ENCODE data around the gene RPP38.

Gene RPP38

DNA sequence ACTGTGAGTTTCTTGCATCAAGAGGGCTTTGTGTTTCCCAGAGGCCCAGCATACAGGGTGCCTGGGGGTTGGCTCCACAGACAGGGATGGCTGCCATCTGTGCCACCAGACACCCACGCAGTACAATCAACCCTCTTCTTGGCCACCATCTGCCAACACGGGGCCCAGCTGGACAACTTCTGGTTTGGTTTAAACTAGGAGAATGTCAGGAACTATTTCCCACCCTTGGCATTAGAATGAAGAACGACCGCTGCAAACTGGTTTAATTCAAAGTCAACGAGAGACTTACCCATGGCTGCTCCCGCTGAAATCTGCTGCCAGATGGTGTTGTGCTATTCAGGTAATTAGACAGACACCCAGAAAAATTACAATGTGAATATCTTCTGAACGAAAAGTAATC lies 43.5 kb downstream of the RPP38 start:
- H3K27me3 ChIP-seq (ENCODE audit: insufficient read depth, insufficient read length) = no peaks in the 10 kb centered on the region
- H3K9ac ChIP-seq (ENCODE audit: insufficient read length, low read depth) = no peak overlapping the region
- H3K9me3 ChIP-seq (ENCODE audit: insufficient read depth, low read length) = no peaks in the 10 kb centered on the region
- no peak for TF ChIP-seq YY1 (IDR thresholded peaks at IDR 0.05; ENCODE audit: insufficient read depth, insufficient read length)
- TF ChIP-seq ZNF274 (IDR thresholded peaks at IDR 0.05; ENCODE audit: low read depth, low read length) = no peak
- TF ChIP-seq SUZ12 (IDR thresholded peaks at IDR 0.05; ENCODE audit: extremely low read depth, insufficient read depth, insufficient read length) = no peak
- no peak for DNase-seq (ENCODE audit: low read depth, low spot score)
- H3K36me3 ChIP-seq (ENCODE audit: insufficient read depth, insufficient read length, low read length) = peaks cover 17% of the 10 kb centered on the region
- H3K4me1 ChIP-seq (ENCODE audit: insufficient read depth, insufficient read length) = no peaks in the 10 kb centered on the region
- H3K4me3 ChIP-seq (ENCODE audit: insufficient read length, low read depth) = no peak overlapping the region

DNA sequence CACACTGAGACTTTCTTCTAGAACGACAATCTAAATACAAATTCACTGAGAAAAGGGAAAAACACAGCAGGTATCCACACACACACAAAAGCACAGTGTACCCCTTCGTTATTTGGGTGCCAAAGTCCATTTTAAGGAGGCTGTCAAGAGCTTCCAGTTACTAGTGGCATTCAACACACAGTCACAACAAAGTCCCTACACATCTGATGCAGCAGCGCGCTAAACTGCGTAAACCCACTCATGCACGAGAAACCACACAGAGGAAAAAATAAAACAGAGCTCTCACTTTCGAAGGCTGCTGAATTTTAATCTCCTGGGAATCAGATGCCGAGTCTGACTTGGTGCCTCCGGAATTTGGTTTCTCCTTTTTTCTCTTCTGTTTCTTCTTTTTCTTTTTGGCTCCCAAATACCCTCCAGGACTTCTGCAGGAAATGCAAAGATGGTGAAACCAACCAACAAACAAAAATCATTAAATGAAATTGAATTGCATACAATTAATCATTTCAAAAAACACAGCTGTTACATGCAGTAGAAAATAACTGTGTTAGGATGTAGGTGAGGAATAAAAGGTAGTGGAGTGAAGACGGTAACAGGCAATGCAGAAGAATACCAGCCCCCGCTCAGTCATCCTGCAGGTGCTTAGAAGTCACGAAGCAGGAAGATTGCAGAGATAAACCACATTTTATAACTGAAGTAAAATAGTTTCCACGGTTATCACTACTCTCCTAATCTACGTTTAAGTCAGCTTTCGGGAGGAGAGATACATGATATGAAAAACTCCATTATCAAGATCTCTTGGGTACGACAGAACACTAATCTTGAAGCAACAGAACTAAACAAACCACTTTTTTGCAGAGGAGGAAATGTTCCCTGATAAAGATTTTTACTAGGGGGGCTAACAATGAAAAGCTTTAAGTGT lies 44.2 kb downstream of the RPP38 start:
- no peak for TF ChIP-seq ZNF274 (IDR thresholded peaks at IDR 0.05; ENCODE audit: low read depth, low read length)
- no peak for TF ChIP-seq SUZ12 (IDR thresholded peaks at IDR 0.05; ENCODE audit: extremely low read depth, insufficient read depth, insufficient read length)
- no peak for TF ChIP-seq YY1 (IDR thresholded peaks at IDR 0.05; ENCODE audit: insufficient read depth, insufficient read length)
- DNase-seq (ENCODE audit: low read depth, low spot score) = no peak
- no peaks in the 10 kb centered on the region for H3K4me1 ChIP-seq (ENCODE audit: insufficient read depth, insufficient read length)
- no peaks in the 10 kb centered on the region for H3K9me3 ChIP-seq (ENCODE audit: insufficient read depth, low read length)
- peaks cover 15% of the 10 kb centered on the region for H3K36me3 ChIP-seq (ENCODE audit: insufficient read depth, insufficient read length, low read length)
- no peak overlapping the region for H3K9ac ChIP-seq (ENCODE audit: insufficient read length, low read depth)
- no peaks in the 10 kb centered on the region for H3K27me3 ChIP-seq (ENCODE audit: insufficient read depth, insufficient read length)
- H3K4me3 ChIP-seq (ENCODE audit: insufficient read length, low read depth) = no peak overlapping the region

DNA sequence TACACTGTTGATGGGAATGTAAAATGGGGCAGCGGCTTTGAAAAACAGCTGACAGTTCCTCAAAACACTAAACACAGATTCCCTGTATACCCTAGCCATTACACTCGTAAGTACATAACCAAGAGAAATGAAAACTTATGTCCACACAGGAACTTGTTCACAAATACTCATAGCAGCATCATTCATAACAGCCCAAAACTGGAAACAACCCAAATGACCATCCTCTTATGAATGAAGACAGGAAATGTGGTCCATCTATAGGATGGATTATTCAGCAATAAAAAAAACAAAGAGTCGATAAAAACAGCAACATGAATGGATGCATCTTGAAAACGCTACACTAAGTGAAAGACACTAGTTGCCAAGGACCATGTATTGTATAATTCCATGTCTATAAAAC lies 47.6 kb downstream of the RPP38 start:
- Histone ChIP-seq H3K36me3 (ENCODE audit: insufficient read depth, insufficient read length, low read length) (peaks cover 8% of the 10 kb centered on the region), H3K27me3 (ENCODE audit: insufficient read depth, insufficient read length) (no peaks in the 10 kb centered on the region), H3K9me3 (ENCODE audit: insufficient read depth, low read length) (no peaks in the 10 kb centered on the region), H3K4me1 (ENCODE audit: insufficient read depth, insufficient read length) (no peaks in the 10 kb centered on the region), H3K4me3 (ENCODE audit: insufficient read length, low read depth) (no peak overlapping the region), H3K9ac (ENCODE audit: insufficient read length, low read depth) (no peak overlapping the region)
- no peak for DNase-seq (ENCODE audit: low read depth, low spot score)
- TF ChIP-seq ZNF274 (IDR thresholded peaks at IDR 0.05; ENCODE audit: low read depth, low read length) (no peak), SUZ12 (IDR thresholded peaks at IDR 0.05; ENCODE audit: extremely low read depth, insufficient read depth, insufficient read length) (no peak), YY1 (IDR thresholded peaks at IDR 0.05; ENCODE audit: insufficient read depth, insufficient read length) (no peak)

DNA sequence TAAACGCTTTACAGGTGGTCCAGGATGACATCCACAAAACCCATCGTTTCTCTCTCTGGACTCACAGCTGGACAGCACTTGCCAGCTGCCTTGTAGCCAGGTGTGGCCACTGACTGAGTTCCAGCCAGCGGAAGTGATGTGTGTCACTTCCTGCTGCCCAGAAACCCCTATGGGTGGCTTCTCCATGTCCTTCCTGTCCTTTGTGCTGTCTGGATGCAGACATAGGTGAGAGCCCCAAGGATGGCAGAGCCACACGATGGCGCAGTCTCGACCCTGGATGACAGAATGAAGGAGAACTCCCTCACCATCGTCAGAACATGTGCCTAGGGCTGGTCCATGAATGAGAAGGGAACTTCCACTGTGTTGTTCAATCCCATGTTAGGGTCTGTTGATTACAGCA lies 49.2 kb downstream of the RPP38 start:
- no peak overlapping the region for H3K4me3 ChIP-seq (ENCODE audit: insufficient read length, low read depth)
- no peak overlapping the region for H3K9ac ChIP-seq (ENCODE audit: insufficient read length, low read depth)
- H3K9me3 ChIP-seq (ENCODE audit: insufficient read depth, low read length) = no peaks in the 10 kb centered on the region
- no peaks in the 10 kb centered on the region for H3K4me1 ChIP-seq (ENCODE audit: insufficient read depth, insufficient read length)
- H3K36me3 ChIP-seq (ENCODE audit: insufficient read depth, insufficient read length, low read length) = no peaks in the 10 kb centered on the region
- no peaks in the 10 kb centered on the region for H3K27me3 ChIP-seq (ENCODE audit: insufficient read depth, insufficient read length)
- TF ChIP-seq ZNF274 (IDR thresholded peaks at IDR 0.05; ENCODE audit: low read depth, low read length) (no peak), YY1 (IDR thresholded peaks at IDR 0.05; ENCODE audit: insufficient read depth, insufficient read length) (no peak), SUZ12 (IDR thresholded peaks at IDR 0.05; ENCODE audit: extremely low read depth, insufficient read depth, insufficient read length) (no peak)
- no peak for DNase-seq (ENCODE audit: low read depth, low spot score)

DNA sequence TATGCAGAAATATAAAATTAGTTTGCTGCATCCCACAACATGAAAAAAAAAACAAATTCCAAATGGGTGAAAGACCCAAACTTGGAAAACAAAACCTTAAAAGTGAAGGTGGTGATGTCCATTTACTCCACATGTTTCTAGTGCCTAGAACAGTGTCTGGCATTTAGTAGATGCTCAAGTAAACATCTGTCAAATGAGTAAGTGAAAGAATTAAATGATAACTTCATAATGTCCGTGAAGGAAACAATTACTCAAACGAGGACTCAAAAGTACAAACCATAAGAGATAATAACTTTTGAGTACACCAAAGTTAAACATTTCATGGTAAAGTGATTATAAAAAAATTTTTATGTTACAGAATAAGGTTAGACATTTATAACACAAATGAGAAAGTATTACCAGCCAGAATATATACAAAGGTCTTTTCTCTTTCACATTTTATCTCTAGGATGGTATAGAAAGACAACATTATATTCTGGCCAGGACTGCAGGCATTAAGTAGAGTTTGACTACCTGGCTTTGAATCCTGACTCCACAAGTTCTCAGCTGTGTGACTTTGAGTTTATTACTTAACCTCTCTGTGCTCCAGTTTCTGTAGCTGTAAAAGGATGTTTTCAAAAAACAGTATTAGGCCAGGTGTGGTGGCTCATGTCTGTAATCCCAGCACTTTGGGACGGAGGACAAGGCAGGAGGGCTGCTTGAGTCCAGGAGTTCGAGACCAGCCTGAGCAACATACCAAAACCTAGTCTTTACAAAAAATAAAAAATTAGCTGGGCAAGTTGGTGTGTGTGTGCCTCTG lies 50.6 kb downstream of the RPP38 start:
- DNase-seq (ENCODE audit: low read depth, low spot score) = no peak
- no peak for TF ChIP-seq YY1 (IDR thresholded peaks at IDR 0.05; ENCODE audit: insufficient read depth, insufficient read length)
- TF ChIP-seq SUZ12 (IDR thresholded peaks at IDR 0.05; ENCODE audit: extremely low read depth, insufficient read depth, insufficient read length) = no peak
- no peak for TF ChIP-seq ZNF274 (IDR thresholded peaks at IDR 0.05; ENCODE audit: low read depth, low read length)

DNA sequence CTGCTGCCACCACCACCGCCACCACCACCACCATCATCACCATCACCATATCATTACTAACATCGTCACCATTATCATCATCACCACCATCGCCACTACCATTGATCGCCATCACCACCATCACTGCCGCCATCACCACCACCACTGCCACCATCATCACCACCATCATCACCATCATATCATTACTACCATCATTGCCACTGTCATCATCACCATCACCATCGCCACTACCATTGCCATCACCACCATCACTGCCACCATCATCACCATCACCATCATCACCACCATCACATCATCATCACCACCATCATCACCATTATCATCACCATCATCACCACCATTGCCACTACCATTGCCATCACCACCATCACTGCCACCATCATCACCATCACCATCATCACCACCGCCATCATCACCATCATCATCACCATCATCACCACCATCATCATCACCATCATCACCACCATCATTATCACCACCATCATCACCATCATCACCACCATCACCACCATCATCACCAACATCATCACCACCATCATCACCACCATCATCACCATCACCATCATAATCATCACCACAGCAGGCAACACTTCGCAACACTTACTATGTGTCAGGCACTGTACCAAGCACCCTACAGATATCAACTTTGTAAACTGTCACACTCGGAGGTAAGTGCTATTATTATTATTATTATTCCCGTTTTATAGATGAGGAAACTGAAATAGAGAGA lies 52.1 kb downstream of the RPP38 start:
- Histone ChIP-seq H3K9me3 (ENCODE audit: insufficient read depth, low read length) (no peaks in the 10 kb centered on the region), H3K36me3 (ENCODE audit: insufficient read depth, insufficient read length, low read length) (no peaks in the 10 kb centered on the region), H3K4me3 (ENCODE audit: insufficient read length, low read depth) (no peak overlapping the region), H3K9ac (ENCODE audit: insufficient read length, low read depth) (no peak overlapping the region), H3K27me3 (ENCODE audit: insufficient read depth, insufficient read length) (no peaks in the 10 kb centered on the region), H3K4me1 (ENCODE audit: insufficient read depth, insufficient read length) (no peaks in the 10 kb centered on the region)
- TF ChIP-seq ZNF274 (IDR thresholded peaks at IDR 0.05; ENCODE audit: low read depth, low read length) (no peak), SUZ12 (IDR thresholded peaks at IDR 0.05; ENCODE audit: extremely low read depth, insufficient read depth, insufficient read length) (no peak), YY1 (IDR thresholded peaks at IDR 0.05; ENCODE audit: insufficient read depth, insufficient read length) (no peak)
- no peak for DNase-seq (ENCODE audit: low read depth, low spot score)

More for the DNA sequence above, 50.6 kb downstream of the RPP38 start:
- Histone ChIP-seq H3K27me3 (ENCODE audit: insufficient read depth, insufficient read length) (no peaks in the 10 kb centered on the region), H3K9ac (ENCODE audit: insufficient read length, low read depth) (no peak overlapping the region), H3K4me1 (ENCODE audit: insufficient read depth, insufficient read length) (no peaks in the 10 kb centered on the region), H3K9me3 (ENCODE audit: insufficient read depth, low read length) (no peaks in the 10 kb centered on the region), H3K4me3 (ENCODE audit: insufficient read length, low read depth) (no peak overlapping the region), H3K36me3 (ENCODE audit: insufficient read depth, insufficient read length, low read length) (no peaks in the 10 kb centered on the region)

Data from NT2/D1 (cell line).